Measurements from ENCODE around the gene RAB6D. TPM values are rescaled to one million over a fixed set of nuclear protein-coding genes. Genes with fewer than 3 reads are reported as not detected.
A peak's percentile ranks its signal among the peaks of the same experiment; 100 is the strongest.
"Not testable (repeated sequence)": the region's sequence is repeated elsewhere in the genome, so short reads cannot be mapped to it uniquely, and the experiment has no call there.

The RAB6D gene
- polyA plus RNA-seq (2012; ENCODE audit: insufficient read depth, insufficient read length, low read depth), result 1.3 TPM

DNA sequence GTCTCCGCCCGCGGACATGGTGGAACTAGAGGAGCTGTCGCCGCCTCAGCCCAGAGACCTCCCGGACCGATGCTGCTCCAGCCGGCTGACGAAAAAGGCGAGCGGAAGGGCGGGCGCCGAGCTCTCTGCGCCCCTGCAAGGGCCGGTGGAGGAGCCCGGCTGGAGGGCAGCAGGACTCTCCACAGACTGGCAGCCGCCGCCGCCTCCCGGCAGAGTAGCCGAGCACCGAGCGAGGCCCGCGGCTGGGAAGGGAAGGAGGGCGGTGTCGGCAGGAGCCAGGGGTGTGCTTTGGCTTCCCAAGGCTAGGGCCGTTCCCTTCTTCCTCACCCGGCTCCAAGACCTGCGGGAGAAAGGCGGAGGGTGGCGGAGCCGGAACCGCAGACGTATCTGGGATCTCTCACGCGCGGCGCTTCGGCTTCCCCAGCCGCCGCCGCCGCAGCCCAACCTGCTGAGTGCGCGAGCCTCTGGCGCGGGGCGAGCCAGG lies at the start of gene RAB6D:
TSS of gene RAB6D (minus strand) at position 466 of the 484 bp plus-strand sequence. CDS start at position 18, 448 bp downstream.
- not testable (repeated sequence) for H3K27me3 ChIP-seq; H3K9me3 ChIP-seq; DNase-seq; H3K4me3 ChIP-seq (ENCODE audit: low read depth, low read length); H3K4me1 ChIP-seq; H3K36me3 ChIP-seq

DNA sequence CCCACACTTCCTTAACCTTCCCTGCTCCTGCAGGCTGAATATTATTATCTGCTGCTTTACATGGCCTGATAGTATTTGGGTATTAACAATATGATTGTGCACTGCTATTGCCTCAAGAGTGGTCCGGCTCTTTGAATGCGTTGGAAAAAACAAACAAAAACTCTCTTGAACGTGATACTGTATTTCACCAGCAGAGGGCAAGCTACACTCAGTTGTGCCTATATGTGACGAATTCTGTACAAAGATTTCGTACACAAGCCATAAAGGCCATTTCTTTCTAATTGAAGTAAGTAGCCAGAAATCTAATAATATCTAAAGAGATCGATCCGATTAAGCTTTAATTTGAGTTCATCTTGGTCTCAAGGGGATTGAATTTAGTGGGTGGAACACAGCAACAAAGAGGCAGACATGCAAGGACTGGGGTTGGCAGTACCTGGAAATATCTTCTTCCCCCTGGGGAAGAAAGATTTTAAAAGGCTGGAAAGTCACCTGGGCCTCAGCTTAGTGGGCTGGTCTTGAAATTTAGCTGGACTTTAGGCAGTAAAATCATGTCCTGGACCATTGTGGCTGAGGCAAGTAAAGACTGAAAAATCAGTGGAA lies 49.3 kb upstream of the RAB6D start:
- no peaks in the 10 kb centered on the region for H3K9me3 ChIP-seq
- H3K4me1 ChIP-seq, result no peaks in the 10 kb centered on the region
- DNase-seq, result no peak
- no peaks in the 10 kb centered on the region; the same call in 1 of the 2 replicates for H3K27me3 ChIP-seq
- H3K36me3 ChIP-seq, result no peaks in the 10 kb centered on the region
- no peak overlapping the region for H3K4me3 ChIP-seq (ENCODE audit: low read depth, low read length)
- TF ChIP-seq CTCF (IDR thresholded peaks at IDR 0.05; ENCODE audit: low read depth, low read length), result peak; percentile 58

GRCh38 chr2:131410173-131410572 lies 46.2 kb upstream of the RAB6D start:
- no peaks in the 10 kb centered on the region for H3K9me3 ChIP-seq
- H3K27me3 ChIP-seq, result no peaks in the 10 kb centered on the region
- DNase-seq, result no peak
- no peaks in the 10 kb centered on the region for H3K4me1 ChIP-seq
- no peak overlapping the region for H3K4me3 ChIP-seq (ENCODE audit: low read depth, low read length)
- H3K36me3 ChIP-seq, result no peaks in the 10 kb centered on the region
- TF ChIP-seq CTCF (IDR thresholded peaks at IDR 0.05; ENCODE audit: low read depth, low read length), result no peak

DNA sequence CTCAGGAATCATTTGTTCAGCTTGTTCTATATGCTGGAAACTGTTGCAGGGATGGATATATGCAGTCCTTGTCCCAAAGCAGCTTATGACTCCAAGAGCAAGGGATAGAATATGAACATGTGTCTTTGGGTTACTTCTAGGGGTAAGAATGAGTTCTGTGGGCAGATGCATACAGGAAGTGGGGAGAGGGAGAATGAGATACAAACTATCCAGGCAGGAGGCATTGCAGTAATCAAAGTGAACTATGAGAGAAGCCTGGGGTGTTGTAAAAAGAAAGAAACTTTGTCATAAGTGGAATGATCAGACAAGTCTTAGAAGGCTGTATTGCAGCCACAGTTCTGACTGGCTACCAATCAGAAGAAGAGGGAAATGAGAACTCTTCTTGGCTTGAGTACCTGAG lies 44.8 kb upstream of the RAB6D start:
- no peak for DNase-seq
- Histone ChIP-seq H3K27me3 (no peaks in the 10 kb centered on the region), H3K9me3 (no peaks in the 10 kb centered on the region), H3K36me3 (no peaks in the 10 kb centered on the region), H3K4me3 (ENCODE audit: low read depth, low read length) (no peak overlapping the region), H3K4me1 (no peaks in the 10 kb centered on the region)
- no peak for TF ChIP-seq CTCF (IDR thresholded peaks at IDR 0.05; ENCODE audit: low read depth, low read length)

GRCh38 chr2:131408207-131408606 lies 44.2 kb upstream of the RAB6D start:
- TF ChIP-seq CTCF (IDR thresholded peaks at IDR 0.05; ENCODE audit: low read depth, low read length), result no peak
- Histone ChIP-seq H3K4me1 (no peaks in the 10 kb centered on the region), H3K4me3 (ENCODE audit: low read depth, low read length) (no peak overlapping the region), H3K27me3 (no peaks in the 10 kb centered on the region), H3K36me3 (no peaks in the 10 kb centered on the region), H3K9me3 (no peaks in the 10 kb centered on the region)
- no peak for DNase-seq

- Histone ChIP-seq H3K4me1 (no peaks in the 10 kb centered on the region), H3K36me3 (no peaks in the 10 kb centered on the region), H3K4me3 (ENCODE audit: low read depth, low read length) (no peak overlapping the region), H3K9me3 (no peaks in the 10 kb centered on the region), H3K27me3 (no peaks in the 10 kb centered on the region)
- TF ChIP-seq CTCF (IDR thresholded peaks at IDR 0.05; ENCODE audit: low read depth, low read length), result no peak
- DNase-seq, result no peak
Measured at GRCh38 chr2:131404753-131405152, 40.8 kb upstream of the RAB6D start.

Data from BE2C (cell line).